GM19463 (cell line): ENCODE results near the gene SEMA3F.

Experiments
- ATAC-seq: cut with Tn5 transposase; IDR thresholded peaks from one replicate; pipeline ENCODE4 v1.9.1; 2021; ENCODE audit warnings: mild to moderate bottlenecking, moderate library complexity; ENCODE audit not compliant: unreplicated experiment

Gene SEMA3F

DNA sequence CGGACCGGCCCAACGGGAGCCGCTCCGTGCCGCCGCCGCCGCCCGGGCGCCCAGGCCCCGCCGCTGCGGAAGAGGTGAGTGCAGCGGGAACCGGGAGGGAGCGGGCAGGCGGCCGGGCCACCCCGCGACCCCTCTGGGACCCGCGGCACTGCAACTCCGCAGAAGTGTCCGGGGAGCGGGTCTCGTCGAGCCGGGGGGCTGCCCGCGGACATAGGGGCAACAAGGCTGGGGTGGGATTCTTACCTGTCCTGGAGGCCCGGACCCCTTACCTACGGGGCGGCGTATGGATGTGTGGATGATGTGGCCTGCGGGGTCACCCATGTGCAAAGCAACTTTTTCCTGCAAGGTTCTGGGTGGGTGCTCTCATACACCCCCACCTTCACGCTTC lies 361 bp downstream of the SEMA3F start:
- ATAC-seq = no peak

- no peak for ATAC-seq
Measured at GRCh38 chr3:50155891-50156290, 767 bp downstream of the SEMA3F start.

DNA sequence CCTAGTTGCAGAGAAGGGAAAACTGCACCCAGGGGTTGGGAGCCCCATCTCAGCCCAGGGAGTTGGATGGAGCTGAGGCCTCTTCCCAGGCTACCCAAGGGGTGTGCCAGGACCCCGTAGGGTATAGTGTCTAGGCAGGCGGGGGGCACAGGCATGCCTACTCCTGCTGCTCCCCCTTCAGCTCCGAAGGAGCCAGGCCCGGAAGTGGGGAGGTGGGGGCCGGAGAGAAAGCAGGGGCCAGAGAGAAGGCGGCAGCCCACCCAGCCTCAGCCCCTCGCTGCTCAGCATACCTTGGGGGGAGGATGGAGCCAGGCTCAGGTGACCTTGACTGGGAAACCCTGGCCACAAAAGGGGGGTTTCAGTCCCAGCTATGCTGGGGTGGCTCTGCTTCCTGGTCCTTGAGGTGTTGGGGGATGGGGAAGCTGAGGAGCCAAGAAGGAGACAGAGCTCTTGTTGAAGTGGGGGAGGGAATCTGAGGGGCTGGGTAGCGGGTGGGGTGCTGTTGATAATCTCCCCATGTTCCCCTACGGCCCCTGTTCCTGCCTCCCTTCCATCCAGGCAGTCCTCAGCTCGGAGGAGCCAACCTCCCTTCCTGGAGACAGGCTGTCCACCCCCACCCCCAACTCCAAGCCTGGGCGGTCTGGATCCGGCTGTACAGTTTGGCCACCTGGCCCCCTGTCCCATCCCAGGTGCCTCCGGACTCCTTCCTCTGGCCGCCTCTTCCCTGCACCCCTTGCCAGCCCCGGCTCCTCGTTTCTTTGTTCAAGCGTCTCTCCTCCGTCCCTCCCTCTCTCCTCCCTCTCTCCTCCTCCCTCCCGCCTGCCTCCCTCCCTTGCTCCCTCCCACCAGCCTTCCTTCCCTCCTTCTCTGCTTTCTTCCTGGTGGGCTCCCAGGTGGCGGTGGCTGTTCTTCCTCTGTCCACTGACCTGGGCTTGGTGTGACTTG lies 1.7 kb downstream of the SEMA3F start:
- ATAC-seq = no peak

DNA sequence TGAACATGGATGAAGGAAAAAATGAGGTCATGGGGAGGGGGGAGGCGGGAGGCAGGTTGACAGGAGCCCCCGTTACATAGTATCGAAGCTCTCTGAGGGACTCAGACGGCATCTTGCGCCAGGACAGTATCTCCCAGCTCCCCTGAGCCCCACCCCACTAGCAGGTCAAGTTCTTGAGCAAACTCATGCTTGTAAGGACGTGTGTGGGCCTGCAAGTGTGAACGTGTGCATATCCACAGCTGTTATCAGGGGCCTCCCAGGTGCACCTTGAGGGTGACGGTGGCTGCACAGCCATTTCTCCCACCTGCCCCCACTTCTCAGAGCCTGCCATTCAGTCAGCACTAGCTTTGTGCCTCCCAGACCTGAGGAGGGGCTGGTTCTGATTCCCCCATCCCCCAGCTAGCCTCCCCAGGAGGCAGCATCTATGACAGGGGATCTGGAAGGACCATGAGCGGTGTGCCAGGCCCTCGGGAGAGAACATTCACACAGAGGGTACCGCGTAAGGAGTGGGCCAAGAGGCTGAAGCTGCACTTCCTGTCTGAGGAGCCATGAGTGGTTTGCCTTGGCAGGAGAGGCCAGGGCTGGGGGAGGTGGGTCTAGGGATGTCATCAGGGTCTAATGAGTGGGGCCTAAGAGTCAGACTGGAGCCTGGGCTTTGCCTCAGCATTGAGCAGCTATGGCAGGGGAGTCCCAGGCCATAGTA lies 2.9 kb downstream of the SEMA3F start:
- no peak for ATAC-seq

GRCh38 chr3:50158530-50159146 lies 3.5 kb downstream of the SEMA3F start:
- ATAC-seq = no peak

GRCh38 chr3:50160561-50160983 lies 5.4 kb downstream of the SEMA3F start:
- no peak for ATAC-seq

GRCh38 chr3:50161320-50161719 lies 6.2 kb downstream of the SEMA3F start:
- ATAC-seq = no peak

DNA sequence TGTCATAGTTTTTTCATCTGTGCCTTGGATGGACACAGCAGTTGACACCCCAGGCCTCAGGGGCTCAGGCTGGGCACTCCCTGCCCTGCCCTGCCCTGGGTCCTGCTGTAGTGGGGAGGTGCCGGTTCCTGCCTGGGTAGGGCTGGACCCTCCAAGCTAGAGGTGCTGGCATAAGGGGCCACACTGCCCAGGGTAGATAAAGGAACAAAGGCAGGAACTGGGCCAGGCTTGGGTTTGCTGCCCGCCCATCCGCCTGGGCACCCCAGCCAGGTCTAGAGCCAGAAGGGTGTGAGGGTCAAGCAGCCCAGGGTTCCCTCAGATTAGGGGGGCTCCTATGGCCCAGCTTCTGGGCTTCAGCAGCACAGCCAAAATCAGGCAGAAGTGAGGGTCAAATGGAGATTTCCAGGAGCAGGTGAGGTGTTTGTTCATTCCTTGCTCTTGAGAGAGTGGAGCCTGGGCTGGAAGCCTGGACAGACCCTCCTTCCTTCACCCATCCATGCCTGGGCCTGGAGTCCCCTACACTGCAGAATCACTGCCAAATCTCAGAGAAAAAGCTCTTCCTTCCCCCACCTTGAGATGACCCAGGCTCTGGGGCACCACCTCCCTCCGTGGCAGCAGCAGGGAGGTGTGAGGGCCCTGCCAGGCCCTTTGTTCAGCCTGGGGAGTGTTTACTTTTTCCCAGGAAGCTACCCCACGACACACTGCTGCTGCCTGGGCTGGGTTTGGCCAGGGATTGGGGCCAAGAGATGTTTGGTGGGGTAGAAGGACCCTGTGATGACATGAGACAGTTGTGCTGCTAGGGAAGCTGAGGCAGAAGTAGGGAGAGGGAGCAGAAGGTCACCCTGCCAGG lies 7.1 kb downstream of the SEMA3F start:
- ATAC-seq = no peak

DNA sequence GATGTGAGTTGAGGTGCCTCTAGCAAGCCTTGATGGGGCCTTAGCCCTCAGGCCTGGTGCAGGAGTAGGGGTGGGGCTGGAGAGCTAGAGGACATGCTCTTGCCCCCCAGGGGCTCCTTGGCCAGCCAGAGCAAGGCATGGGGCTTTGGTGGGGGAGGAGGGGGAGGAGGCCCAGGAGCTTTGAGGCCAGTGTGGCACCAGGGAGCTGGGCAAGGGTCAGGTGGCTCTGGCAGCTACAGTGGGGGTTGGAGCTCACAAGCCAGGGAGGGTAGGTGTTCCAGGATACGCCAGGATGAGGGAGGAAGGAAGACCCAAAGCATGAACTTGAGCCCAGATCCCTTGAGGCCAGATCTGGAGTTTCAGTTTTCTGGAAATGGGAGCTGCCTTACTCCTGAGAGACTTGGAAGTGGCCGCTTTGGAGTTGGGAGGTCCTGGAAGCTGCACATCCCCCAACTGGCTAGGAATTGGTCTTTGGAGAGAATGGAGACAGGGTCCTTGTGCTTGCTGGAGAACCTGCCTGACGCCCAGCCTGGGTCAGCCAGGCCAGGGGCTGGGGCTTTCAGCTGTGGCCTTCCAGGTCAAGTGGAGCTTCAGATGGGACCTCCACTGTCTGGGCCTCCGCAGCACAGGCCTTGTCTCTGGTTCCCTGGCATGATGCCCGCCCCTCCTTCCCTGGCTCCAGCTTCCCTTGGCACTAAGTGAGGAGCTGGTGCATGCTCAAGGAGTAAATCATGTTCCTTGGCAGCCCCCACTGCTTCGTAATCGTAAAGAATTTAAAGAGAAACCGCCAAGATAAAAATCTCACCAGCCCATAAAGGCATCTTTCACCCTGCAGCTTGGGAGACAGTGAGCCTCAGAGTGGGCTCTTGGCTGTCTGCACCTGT lies 8.7 kb downstream of the SEMA3F start:
- ATAC-seq = no peak

GRCh38 chr3:50164481-50164880 lies 9.4 kb downstream of the SEMA3F start:
- ATAC-seq = no peak

DNA sequence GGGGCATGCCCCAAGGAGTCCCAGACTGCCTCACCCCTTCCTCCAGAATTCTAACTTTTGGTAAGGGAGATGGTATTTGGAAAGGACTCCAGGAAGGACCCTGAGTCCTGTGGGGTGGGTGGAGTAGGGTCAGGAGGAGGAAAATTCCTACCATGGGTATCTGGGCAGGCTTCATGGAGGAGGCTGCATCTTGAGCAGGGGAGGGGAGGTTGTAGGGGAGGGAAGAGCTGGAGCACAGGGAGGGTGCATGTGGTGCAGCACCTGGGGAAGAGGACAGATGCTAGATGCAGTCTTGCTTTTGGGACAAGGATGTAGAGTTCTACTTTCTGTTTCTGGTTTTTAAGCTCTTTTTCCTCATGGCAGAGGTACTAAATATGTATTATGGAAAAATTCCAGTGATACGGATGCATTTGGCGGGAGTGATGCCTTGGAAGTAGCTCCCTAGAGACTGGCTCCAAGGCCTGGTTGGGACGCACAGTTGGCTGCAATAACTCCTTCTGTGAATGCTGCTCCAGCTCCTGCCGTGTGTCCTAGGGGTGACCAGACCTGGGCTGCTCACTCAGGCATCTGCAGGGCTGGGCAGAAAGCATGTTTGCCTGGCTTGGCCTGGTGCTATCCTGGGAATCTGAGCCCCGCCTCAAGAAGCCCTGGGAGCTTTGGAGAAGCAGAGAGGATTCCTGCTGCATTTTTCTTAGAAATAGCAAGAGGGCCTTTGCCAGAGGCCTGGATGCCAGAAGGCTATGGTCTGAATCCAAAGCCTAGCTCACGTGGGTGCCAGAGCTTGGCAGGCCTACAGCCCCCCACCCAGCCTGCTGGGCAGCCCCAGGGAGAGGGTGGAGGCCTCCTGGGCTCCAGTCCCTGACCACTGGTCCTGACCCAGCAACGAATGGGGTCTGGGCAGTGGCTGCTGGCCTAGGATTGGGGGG lies 10.1 kb downstream of the SEMA3F start:
- no peak for ATAC-seq

DNA sequence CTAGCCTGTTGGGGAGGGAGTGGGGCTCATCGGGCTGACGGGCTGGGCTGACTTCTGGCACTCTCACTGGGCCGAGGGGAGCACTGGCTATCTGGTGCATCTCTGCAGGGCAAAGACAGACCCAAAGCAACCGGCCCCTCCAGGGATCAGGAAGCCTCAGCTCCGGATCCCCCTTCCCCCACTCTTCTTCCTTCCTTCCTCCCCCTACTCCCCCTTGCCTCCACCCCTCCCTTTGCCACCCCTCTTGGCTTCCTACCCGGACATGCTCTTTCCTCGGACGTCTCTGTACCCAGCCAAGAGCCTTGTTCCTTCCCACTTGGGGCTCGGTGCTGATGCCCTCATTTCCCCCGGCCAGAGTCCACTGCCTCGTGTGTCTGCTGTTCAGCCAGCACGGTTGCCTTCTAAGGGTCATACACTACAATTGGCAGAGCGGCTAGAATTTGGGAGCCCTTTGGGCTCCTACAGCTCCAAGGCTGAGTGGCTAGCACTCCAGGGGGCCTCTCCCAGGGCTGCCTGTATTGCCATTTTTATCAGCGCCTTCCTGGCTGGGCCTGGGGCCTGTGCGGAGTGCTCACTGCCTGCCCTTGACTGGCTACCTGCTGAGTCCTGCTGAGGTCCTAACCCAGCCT lies 10.9 kb downstream of the SEMA3F start:
- no peak for ATAC-seq

GRCh38 chr3:50166620-50167019 lies 11.5 kb downstream of the SEMA3F start:
- no peak for ATAC-seq

DNA sequence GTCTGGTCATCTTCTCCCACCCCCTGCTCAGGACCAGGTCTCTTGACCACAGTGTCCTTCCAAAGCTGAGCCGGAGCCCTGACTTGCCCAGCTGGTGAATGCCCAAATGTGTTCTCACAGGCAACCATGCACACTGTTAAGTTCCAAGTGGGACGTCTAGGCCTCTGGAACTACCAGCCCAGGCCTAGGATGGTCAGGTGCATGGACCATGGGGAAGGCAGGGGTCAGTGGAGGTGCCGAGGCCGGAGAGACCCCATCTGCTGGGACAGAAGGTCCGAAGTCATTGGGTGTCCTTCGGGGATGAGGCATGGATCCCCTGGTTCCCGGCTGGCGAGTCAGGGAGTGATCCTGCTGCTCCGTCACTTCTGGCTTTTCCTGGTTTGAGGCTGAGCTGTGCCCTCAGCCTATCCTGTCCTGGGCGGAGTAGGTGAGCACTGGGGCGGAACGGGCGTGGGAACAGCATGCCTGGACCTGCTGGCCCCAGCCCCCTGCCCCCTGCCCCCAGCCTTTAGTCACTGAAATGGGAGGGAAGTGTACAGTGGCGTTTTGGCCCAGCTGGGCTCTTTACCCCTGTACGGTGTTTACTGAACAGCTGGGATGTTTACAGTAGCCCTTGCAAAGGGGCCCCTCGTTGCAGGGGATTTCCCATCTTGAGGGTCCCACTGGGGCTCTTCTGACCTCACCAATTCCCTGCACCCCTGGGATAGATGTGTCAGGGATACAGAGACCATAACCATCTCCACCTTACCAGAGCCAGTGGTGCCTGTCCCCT lies 12.1 kb downstream of the SEMA3F start:
- ATAC-seq = no peak

- ATAC-seq = no peak
Measured at GRCh38 chr3:50167841-50168209, 12.7 kb downstream of the SEMA3F start.

- no peak for ATAC-seq
Measured at GRCh38 chr3:50168388-50168787, 13.3 kb downstream of the SEMA3F start.

- no peak for ATAC-seq
Measured at GRCh38 chr3:50168791-50169190, 13.7 kb downstream of the SEMA3F start.
